ENCODE data around the gene TEAD1.

Gene TEAD1

DNA sequence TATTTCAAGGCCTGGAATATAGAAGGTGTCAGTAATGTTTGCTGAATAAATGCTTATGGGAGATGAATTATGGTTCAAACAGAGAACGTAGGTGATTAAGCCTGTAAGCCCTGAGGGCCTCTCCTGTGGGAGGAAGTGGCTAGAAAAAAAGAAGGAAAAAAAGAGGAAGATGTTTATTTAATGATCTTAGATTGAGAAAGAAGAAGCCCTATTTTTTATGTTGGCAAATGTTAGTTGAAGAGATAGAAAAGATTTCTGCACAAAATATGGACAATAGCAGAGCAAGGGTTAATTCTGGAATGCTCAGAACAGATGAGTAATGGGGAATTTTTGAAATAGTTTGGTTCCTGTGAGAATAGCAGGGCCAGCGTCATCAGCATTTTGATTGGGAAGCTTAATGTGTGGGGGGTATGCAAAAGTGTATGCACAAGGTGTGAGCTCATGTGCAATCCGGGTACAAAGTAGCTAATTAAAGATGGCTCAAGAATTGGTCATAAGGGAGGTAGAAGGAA, 95.7 kb downstream of the TEAD1 start:
- Histone ChIP-seq H3K4me3 (ENCODE audit: low read length in 2 of 2) (no peak overlapping the region), H3K9ac (ENCODE audit: low read depth, low read length, poor library complexity) (no peak overlapping the region), H3K9me3 (replicated peaks in 1 of 2; ENCODE audit: control insufficient read depth in 2 of 2, insufficient read depth in 1 of 2, low read depth in 1 of 2, low read length in 2 of 2) (no peaks in the 10 kb centered on the region), H2BK15ac (ENCODE audit: low read length) (no peak overlapping the region), H3K27ac (replicated peaks; ENCODE audit: low read length) (no peak overlapping the region), H3K23ac (ENCODE audit: low read depth, low read length, poor library complexity) (no peak overlapping the region), H3K4me1 (ENCODE audit: control insufficient read depth in 2 of 2, insufficient read depth in 1 of 2, low read depth in 1 of 2, low read length in 2 of 2) (peaks cover 0 to 11% of the 10 kb centered on the region in 2 donors), H2BK5ac (ENCODE audit: low read length) (no peak overlapping the region), H3K4ac (ENCODE audit: low read length) (no peak overlapping the region), H4K91ac (ENCODE audit: low read depth, low read length, poor library complexity) (no peak overlapping the region), H2BK120ac (ENCODE audit: low read depth, low read length) (no peak overlapping the region), H3K79me1 (ENCODE audit: low read depth, low read length) (peaks cover 6% of the 10 kb centered on the region), H3K36me3 (replicated peaks in 1 of 2; ENCODE audit: control insufficient read depth in 2 of 2, insufficient read depth in 2 of 2, low read length in 2 of 2) (peaks cover 17 to 83% of the 10 kb centered on the region in 2 donors), H3K27me3 (ENCODE audit: control insufficient read depth in 3 of 3, insufficient read depth in 3 of 3, low read depth in 1 of 3, low read length in 3 of 3) (no peaks in the 10 kb centered on the region), H2BK12ac (ENCODE audit: low read length) (no peak overlapping the region), H3K14ac (ENCODE audit: low read length) (no peak overlapping the region), H4K8ac (ENCODE audit: low read depth, low read length) (no peak overlapping the region), H2AK5ac (ENCODE audit: low read depth, low read length) (no peak overlapping the region), H3K18ac (ENCODE audit: low read length) (no peak overlapping the region), H3K4me2 (ENCODE audit: insufficient read depth, low read length, poor library complexity, severe bottlenecking) (no peak overlapping the region), H2AFZ (ENCODE audit: low read length) (no peak overlapping the region)
- DNase-seq (ENCODE audit: low spot score), result no peak
- no CpG with 5 or more reads among the region's 3 CpGs for WGBS, 2 donors (ENCODE audit: extremely low coverage in 2 of 2, insufficient read length in 2 of 2, insufficient replicate concordance in 1 of 2)

DNA sequence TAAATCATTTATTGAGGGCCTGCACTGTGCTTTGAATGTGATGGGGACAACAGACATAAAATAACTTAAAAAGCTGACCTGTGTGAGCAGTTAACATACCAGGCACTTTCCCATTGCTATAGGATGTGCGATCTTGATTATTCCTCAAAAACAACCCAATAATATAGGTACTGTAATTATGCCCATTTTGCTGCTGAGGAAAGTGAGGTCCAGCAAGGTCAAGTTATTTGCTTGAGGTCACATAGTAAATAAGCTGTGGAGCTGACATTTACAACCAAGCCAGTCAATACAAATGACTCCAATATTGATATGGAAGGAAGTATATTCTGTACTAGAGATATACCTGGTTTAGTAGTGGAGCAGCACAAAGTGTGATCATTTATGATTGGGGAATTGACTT, 96.2 kb downstream of the TEAD1 start:
- Histone ChIP-seq H2BK5ac (ENCODE audit: low read length) (no peak overlapping the region), H3K9ac (ENCODE audit: low read depth, low read length, poor library complexity) (no peak overlapping the region), H4K91ac (ENCODE audit: low read depth, low read length, poor library complexity) (no peak overlapping the region), H4K8ac (ENCODE audit: low read depth, low read length) (no peak overlapping the region), H3K18ac (ENCODE audit: low read length) (no peak overlapping the region), H3K4me2 (ENCODE audit: insufficient read depth, low read length, poor library complexity, severe bottlenecking) (no peak overlapping the region), H2AFZ (ENCODE audit: low read length) (no peak overlapping the region), H3K14ac (ENCODE audit: low read length) (no peak overlapping the region), H2BK12ac (ENCODE audit: low read length) (no peak overlapping the region), H3K4me1 (ENCODE audit: control insufficient read depth in 2 of 2, insufficient read depth in 1 of 2, low read depth in 1 of 2, low read length in 2 of 2) (peaks cover 0 to 11% of the 10 kb centered on the region in 2 donors), H2BK15ac (ENCODE audit: low read length) (no peak overlapping the region), H2BK120ac (ENCODE audit: low read depth, low read length) (no peak overlapping the region), H3K27me3 (ENCODE audit: control insufficient read depth in 3 of 3, insufficient read depth in 3 of 3, low read depth in 1 of 3, low read length in 3 of 3) (no peaks in the 10 kb centered on the region), H2AK5ac (ENCODE audit: low read depth, low read length) (no peak overlapping the region), H3K23ac (ENCODE audit: low read depth, low read length, poor library complexity) (no peak overlapping the region), H3K9me3 (replicated peaks in 1 of 2; ENCODE audit: control insufficient read depth in 2 of 2, insufficient read depth in 1 of 2, low read depth in 1 of 2, low read length in 2 of 2) (no peaks in the 10 kb centered on the region), H3K36me3 (replicated peaks in 1 of 2; ENCODE audit: control insufficient read depth in 2 of 2, insufficient read depth in 2 of 2, low read length in 2 of 2) (peaks cover 14 to 81% of the 10 kb centered on the region in 2 donors), H3K4me3 (ENCODE audit: low read length in 2 of 2) (no peak overlapping the region), H3K27ac (replicated peaks; ENCODE audit: low read length) (no peak overlapping the region), H3K4ac (ENCODE audit: low read length) (no peak overlapping the region), H3K79me1 (ENCODE audit: low read depth, low read length) (peaks cover 6% of the 10 kb centered on the region)
- no peak for DNase-seq (ENCODE audit: low spot score)
- no CpG with 5 or more reads among the region's 1 CpG for WGBS, 2 donors (ENCODE audit: extremely low coverage in 2 of 2, insufficient read length in 2 of 2, insufficient replicate concordance in 1 of 2)

DNA sequence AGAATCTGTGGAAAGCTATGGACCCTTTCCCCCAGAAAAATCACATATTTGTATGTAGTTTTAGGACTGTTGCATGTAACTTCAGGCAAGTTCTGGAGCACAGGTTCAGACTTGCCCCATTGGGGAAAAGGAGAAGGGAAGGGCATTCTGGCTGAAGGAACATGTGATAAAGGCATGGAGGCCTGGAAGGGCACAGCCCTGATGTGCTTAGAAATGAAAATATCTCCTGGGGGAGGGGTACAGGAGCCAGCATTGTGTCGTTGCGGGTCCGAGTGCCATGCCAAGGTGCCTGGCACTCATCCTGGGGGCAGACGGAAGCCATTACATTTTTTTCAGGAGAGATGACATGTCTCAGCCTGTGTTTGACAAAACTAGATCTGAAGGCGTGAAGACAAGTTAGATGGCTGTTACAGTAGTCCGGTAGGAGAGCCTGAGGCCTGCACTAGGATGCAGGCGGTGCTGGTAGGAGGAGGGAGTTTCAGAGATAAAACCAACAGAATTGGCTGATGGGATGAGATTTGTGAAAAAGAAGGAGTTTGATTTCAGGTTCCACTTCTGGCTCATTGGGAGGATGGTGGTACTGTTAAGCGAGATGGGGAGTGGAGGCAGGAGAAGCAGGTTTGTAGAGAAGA, 96.9 kb downstream of the TEAD1 start:
- Histone ChIP-seq H3K27me3 (ENCODE audit: control insufficient read depth in 3 of 3, insufficient read depth in 3 of 3, low read depth in 1 of 3, low read length in 3 of 3) (no peaks in the 10 kb centered on the region), H2AFZ (ENCODE audit: low read length) (no peak overlapping the region), H2BK15ac (ENCODE audit: low read length) (no peak overlapping the region), H4K8ac (ENCODE audit: low read depth, low read length) (no peak overlapping the region), H3K4me1 (ENCODE audit: control insufficient read depth in 2 of 2, insufficient read depth in 1 of 2, low read depth in 1 of 2, low read length in 2 of 2) (peaks cover 0 to 11% of the 10 kb centered on the region in 2 donors), H4K91ac (ENCODE audit: low read depth, low read length, poor library complexity) (no peak overlapping the region), H3K14ac (ENCODE audit: low read length) (no peak overlapping the region), H2BK5ac (ENCODE audit: low read length) (no peak overlapping the region), H3K9me3 (replicated peaks in 1 of 2; ENCODE audit: control insufficient read depth in 2 of 2, insufficient read depth in 1 of 2, low read depth in 1 of 2, low read length in 2 of 2) (no peaks in the 10 kb centered on the region), H3K79me1 (ENCODE audit: low read depth, low read length) (peaks cover 9% of the 10 kb centered on the region), H3K4me2 (ENCODE audit: insufficient read depth, low read length, poor library complexity, severe bottlenecking) (no peak overlapping the region), H3K18ac (ENCODE audit: low read length) (no peak overlapping the region), H3K27ac (replicated peaks; ENCODE audit: low read length) (no peak overlapping the region), H3K4me3 (ENCODE audit: low read length in 2 of 2) (no peak overlapping the region), H2BK120ac (ENCODE audit: low read depth, low read length) (no peak overlapping the region), H2BK12ac (ENCODE audit: low read length) (no peak overlapping the region), H3K36me3 (replicated peaks in 1 of 2; ENCODE audit: control insufficient read depth in 2 of 2, insufficient read depth in 2 of 2, low read length in 2 of 2) (peaks cover 14 to 74% of the 10 kb centered on the region in 2 donors), H3K4ac (ENCODE audit: low read length) (no peak overlapping the region), H3K9ac (ENCODE audit: low read depth, low read length, poor library complexity) (no peak overlapping the region), H3K23ac (ENCODE audit: low read depth, low read length, poor library complexity) (no peak overlapping the region), H2AK5ac (ENCODE audit: low read depth, low read length) (no peak overlapping the region)
- no CpG with 5 or more reads among the region's 8 CpGs for WGBS, 2 donors (ENCODE audit: extremely low coverage in 2 of 2, insufficient read length in 2 of 2, insufficient replicate concordance in 1 of 2)
- DNase-seq (ENCODE audit: low spot score), result no peak

DNA sequence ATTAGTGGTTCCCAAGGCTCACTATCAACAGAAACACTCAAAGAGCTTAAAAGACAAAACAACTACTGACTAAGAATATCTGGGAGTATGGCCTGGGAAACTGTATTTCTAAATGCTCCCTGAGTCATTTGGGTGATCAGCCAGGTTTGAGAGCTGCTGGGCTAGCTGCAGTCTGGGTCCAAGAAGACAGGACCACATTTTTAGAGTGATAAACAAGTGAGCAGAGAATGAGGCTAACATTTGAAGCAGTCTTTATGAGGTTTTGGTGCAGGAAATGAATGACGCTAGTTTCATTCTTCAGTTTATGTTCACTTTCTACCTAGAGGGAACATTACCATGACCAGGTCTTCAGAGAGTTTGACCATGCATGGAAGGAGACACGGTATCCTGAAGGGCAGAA, 97.7 kb downstream of the TEAD1 start:
- peaks cover 9% of the 10 kb centered on the region for H3K79me1 ChIP-seq (ENCODE audit: low read depth, low read length)
- H3K4me1 ChIP-seq (ENCODE audit: control insufficient read depth in 2 of 2, insufficient read depth in 1 of 2, low read depth in 1 of 2, low read length in 2 of 2), result peaks cover 0 to 11% of the 10 kb centered on the region in 2 donors
- H3K36me3 ChIP-seq (replicated peaks in 1 of 2; ENCODE audit: control insufficient read depth in 2 of 2, insufficient read depth in 2 of 2, low read length in 2 of 2), result peaks cover 11 to 67% of the 10 kb centered on the region in 2 donors

More for the DNA sequence above, 97.7 kb downstream of the TEAD1 start:
- H2BK15ac ChIP-seq (ENCODE audit: low read length), result no peak overlapping the region
- no peak overlapping the region for H2BK5ac ChIP-seq (ENCODE audit: low read length)
- H2BK120ac ChIP-seq (ENCODE audit: low read depth, low read length), result no peak overlapping the region
- no peak overlapping the region for H3K23ac ChIP-seq (ENCODE audit: low read depth, low read length, poor library complexity)
- no peaks in the 10 kb centered on the region for H3K27me3 ChIP-seq (ENCODE audit: control insufficient read depth in 3 of 3, insufficient read depth in 3 of 3, low read depth in 1 of 3, low read length in 3 of 3)
- no peaks in the 10 kb centered on the region for H3K9me3 ChIP-seq (replicated peaks in 1 of 2; ENCODE audit: control insufficient read depth in 2 of 2, insufficient read depth in 1 of 2, low read depth in 1 of 2, low read length in 2 of 2)
- H3K4me3 ChIP-seq (ENCODE audit: low read length in 2 of 2), result no peak overlapping the region
- H3K14ac ChIP-seq (ENCODE audit: low read length), result no peak overlapping the region
- no peak overlapping the region for H2BK12ac ChIP-seq (ENCODE audit: low read length)
- H3K4ac ChIP-seq (ENCODE audit: low read length), result no peak overlapping the region
- H4K91ac ChIP-seq (ENCODE audit: low read depth, low read length, poor library complexity), result no peak overlapping the region
- H4K8ac ChIP-seq (ENCODE audit: low read depth, low read length), result no peak overlapping the region
- H3K9ac ChIP-seq (ENCODE audit: low read depth, low read length, poor library complexity), result no peak overlapping the region
- no peak overlapping the region for H2AFZ ChIP-seq (ENCODE audit: low read length)
- H3K18ac ChIP-seq (ENCODE audit: low read length), result no peak overlapping the region
- no peak overlapping the region for H3K4me2 ChIP-seq (ENCODE audit: insufficient read depth, low read length, poor library complexity, severe bottlenecking)
- DNase-seq (ENCODE audit: low spot score), result no peak
- WGBS, 2 donors (ENCODE audit: extremely low coverage in 2 of 2, insufficient read length in 2 of 2, insufficient replicate concordance in 1 of 2), result no CpG with 5 or more reads among the region's 2 CpGs
- H3K27ac ChIP-seq (replicated peaks; ENCODE audit: low read length), result no peak overlapping the region
- H2AK5ac ChIP-seq (ENCODE audit: low read depth, low read length), result no peak overlapping the region

All from neuronal stem cell (in vitro differentiated cells).